SK-N-DZ (cell line): ENCODE results near the gene FIGNL1.

Source experiments
- DNase-seq: peaks from one replicate; pipeline ENCODE4 v3.0.0-alpha.2; 2015; ENCODE audit warnings: low spot score
- small RNA-seq, 2 experiments: library from RNA; depleted of rRNA; stranded (forward); fragments of <200 nt; gene quantifications; one replicate each; pipeline ENCODE3, GENCODE V24; 2014

Gene FIGNL1

DNA sequence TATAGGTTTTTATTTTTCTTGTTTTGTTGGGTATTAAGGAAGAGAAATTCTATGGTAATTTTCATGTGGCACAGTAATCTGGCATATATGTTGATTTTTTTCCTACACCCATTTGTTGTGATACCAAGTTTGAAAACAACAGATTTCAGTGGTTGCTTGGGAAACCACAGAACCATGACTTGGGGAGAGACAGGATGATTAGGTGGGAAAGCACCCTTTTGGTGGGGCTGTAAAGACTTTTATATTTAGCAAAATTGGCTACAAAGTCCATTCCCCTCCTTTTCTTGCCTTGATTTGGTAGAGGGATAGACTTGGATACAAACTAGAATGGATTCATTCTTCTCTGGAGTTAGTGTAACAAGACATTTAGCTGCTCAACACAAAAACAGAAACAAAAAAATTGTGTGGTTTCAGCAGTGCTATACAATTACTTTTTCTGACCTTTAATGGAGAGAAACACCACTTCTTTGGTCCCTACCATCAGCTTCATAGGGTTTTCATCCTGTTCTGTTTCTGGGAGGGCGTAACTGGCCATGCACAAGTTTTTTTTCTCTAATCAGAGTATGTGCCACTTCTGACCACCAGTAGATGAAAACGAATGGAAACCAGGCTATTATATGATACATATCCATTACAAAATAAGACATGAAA lies 52.7 kb downstream of the FIGNL1 start:
- DNase-seq = no peak

DNA sequence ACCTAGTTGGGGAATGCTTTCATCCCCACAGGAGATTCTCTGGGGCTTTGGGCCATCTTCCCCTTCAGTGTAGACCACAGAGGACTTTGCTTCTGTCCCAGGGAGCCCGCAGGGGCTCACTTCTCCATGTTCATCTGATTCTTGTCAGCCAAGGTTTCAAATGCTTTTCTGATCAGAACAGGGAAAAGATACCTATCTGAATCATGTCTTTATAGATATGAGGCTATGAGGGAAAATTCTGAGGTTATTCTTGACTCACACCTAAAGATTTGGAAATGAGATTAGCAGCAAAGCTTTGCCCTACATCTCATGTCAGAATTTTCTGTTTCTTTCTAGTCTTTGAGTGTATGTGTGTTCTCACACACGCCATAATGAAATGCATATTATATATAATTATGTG lies 53.3 kb downstream of the FIGNL1 start:
- DNase-seq = no peak

DNA sequence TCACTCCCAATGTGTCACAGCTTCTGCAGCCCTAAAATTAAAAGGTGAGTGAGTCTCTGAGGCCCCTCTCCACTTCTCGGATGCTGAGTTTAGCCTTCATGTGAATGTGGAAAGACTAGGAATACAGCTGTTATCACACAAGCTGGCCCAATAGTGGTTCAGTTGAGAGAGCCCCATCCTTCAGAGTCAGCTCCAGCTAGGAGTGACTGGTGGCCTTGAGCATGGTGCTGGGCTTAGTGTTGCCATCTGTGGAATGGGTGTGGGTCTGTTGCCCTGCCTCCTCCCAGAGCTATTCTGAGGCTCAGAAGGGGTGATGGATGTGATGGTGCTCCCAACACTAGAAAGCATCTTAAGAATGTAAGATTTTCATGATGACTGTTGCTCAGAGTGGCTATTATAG lies 55.8 kb downstream of the FIGNL1 start:
- DNase-seq = no peak

Small RNA genes lying within 50 kb of the gene (small RNA-seq; reads per million reads assigned to genes)
- 0 reads per million in 2 experiments for gene RNU6-1091P
